CD14-positive monocyte (primary cell): ENCODE measurements around the gene IQCF5. TPM values are rescaled to one million over a fixed set of nuclear protein-coding genes. Genes with fewer than 3 reads are reported as not detected.
A peak's percentile ranks its signal among the peaks of the same experiment; 100 is the strongest.

Experiments used
- DNase-seq, 3 donors: peaks; one replicate each; pipeline ENCODE4 v3.0.0-alpha.2; 2011 to 2022
- H2AFZ ChIP-seq: 2 replicates; pipeline ENCODE4 v1.6.0; 2012; ENCODE audit warnings: mild to moderate bottlenecking, low read depth, low read length, inconsistent platforms; ENCODE audit not compliant: insufficient read depth, poor library complexity, severe bottlenecking
- H3K27ac ChIP-seq, 2 donors: 1 replicate in 1 of 2; 2 replicates in 1 of 2; pipeline ENCODE4 v1.5.1; 2012 to 2013; ENCODE audit warnings: low read length in 2 of 2, control low read depth in 1 of 2, inconsistent platforms in 1 of 2, low read depth in 1 of 2, mild to moderate bottlenecking in 1 of 2
- H3K27me3 ChIP-seq, 2 donors: one replicate each; pipeline versions ENCODE4 v1.6.0 to v1.6.1; 2011 to 2013; ENCODE audit warnings: low read length in 2 of 2; ENCODE audit not compliant: control insufficient read depth in 2 of 2, insufficient read depth in 2 of 2
- H3K36me3 ChIP-seq, 2 donors: replicated peaks in 1 of 2; 1 replicate in 1 of 2; 2 replicates in 1 of 2; pipeline versions ENCODE4 v1.5.1 to v1.6.1; 2012 to 2013; ENCODE audit warnings: low read length in 2 of 2, control low read depth in 1 of 2, inconsistent platforms in 1 of 2, mild to moderate bottlenecking in 1 of 2; ENCODE audit not compliant: insufficient read depth in 2 of 2, control insufficient read depth in 1 of 2
- H3K4me1 ChIP-seq, 2 donors: 1 replicate in 1 of 2; 2 replicates in 1 of 2; pipeline versions ENCODE4 v1.5.1 to v1.6.1; 2012 to 2013; ENCODE audit warnings: low read length in 2 of 2, control low read depth in 1 of 2, inconsistent platforms in 1 of 2, mild to moderate bottlenecking in 1 of 2, moderate library complexity in 1 of 2; ENCODE audit not compliant: insufficient read depth in 2 of 2, control insufficient read depth in 1 of 2
- H3K4me2 ChIP-seq: replicated peaks from 2 replicates; pipeline ENCODE3; 2012; ENCODE audit warnings: low read length, moderate library complexity, mild to moderate bottlenecking; ENCODE audit not compliant: poor library complexity, severe bottlenecking; ENCODE audit errors: extremely low read depth
- H3K4me3 ChIP-seq, 3 experiments: fragments of 200-600 bp in 1 of 3; sonication (generic) in 1 of 3; replicated peaks in 1 of 3; 1 replicate in 2 of 3; 2 replicates in 1 of 3; pipeline ENCODE4 v1.5.1; 2011 to 2013; ENCODE audit warnings: low read length in 3 of 3, mild to moderate bottlenecking in 3 of 3, control low read depth in 2 of 3, low read depth in 2 of 3, inconsistent platforms in 1 of 3, moderate library complexity in 1 of 3
- H3K79me2 ChIP-seq: 2 replicates; pipeline ENCODE4 v1.6.0; 2012; ENCODE audit warnings: mild to moderate bottlenecking, control low read depth, inconsistent platforms, low read length, moderate library complexity; ENCODE audit not compliant: insufficient read depth
- H3K9ac ChIP-seq: 2 replicates; pipeline ENCODE4 v1.6.0; 2017; ENCODE audit warnings: low read length, mild to moderate bottlenecking; ENCODE audit not compliant: insufficient read depth, poor library complexity, severe bottlenecking
- H3K9me3 ChIP-seq, 2 donors: replicated peaks in 1 of 2; 1 replicate in 1 of 2; 2 replicates in 1 of 2; pipeline versions ENCODE4 v1.5.1 to v1.6.1; 2012 to 2013; ENCODE audit warnings: low read length in 2 of 2, control low read depth in 1 of 2; ENCODE audit not compliant: control insufficient read depth in 1 of 2, insufficient read depth in 1 of 2
- H4K20me1 ChIP-seq: 2 replicates; pipeline ENCODE4 v1.6.0; 2012; ENCODE audit warnings: mild to moderate bottlenecking, low read length, control low read depth, moderate library complexity; ENCODE audit not compliant: insufficient read depth
- H3K27ac Mint-ChIP-seq, 7 donors: one replicate each; pipeline ENCODE4 v1.8.0; 2020; ENCODE audit warnings: mild to moderate bottlenecking in 7 of 7, mixed read lengths in 7 of 7, moderate library complexity in 6 of 7, inconsistent platforms in 2 of 7
- H3K27me3 Mint-ChIP-seq, 3 donors: one replicate each; pipeline ENCODE4 v1.8.0; 2021 to 2022; ENCODE audit warnings: low read depth in 3 of 3, mild to moderate bottlenecking in 3 of 3, mixed read lengths in 3 of 3, moderate library complexity in 3 of 3, inconsistent platforms in 1 of 3
- H3K36me3 Mint-ChIP-seq, 2 donors: one replicate each; pipeline ENCODE4 v1.8.0; 2020; ENCODE audit warnings: mixed read lengths in 2 of 2, inconsistent platforms in 1 of 2, mild to moderate bottlenecking in 1 of 2
- H3K4me1 Mint-ChIP-seq: one replicate; pipeline ENCODE4 v1.8.0; 2020; ENCODE audit warnings: mild to moderate bottlenecking, mixed read lengths
- H3K4me3 Mint-ChIP-seq, 2 donors: one replicate each; pipeline ENCODE4 v1.8.0; 2020; ENCODE audit warnings: mild to moderate bottlenecking in 2 of 2, mixed read lengths in 2 of 2, moderate library complexity in 1 of 2
- H3K9me3 Mint-ChIP-seq, 7 donors: one replicate each; pipeline ENCODE4 v1.8.0; 2020 to 2022; ENCODE audit warnings: mixed read lengths in 7 of 7, mild to moderate bottlenecking in 6 of 7, moderate library complexity in 6 of 7, inconsistent platforms in 2 of 7
- CTCF ChIP-seq: fragments of 200-600 bp; IDR thresholded peaks from one replicate; pipeline ENCODE4 v1.8.0; 2022; ENCODE audit warnings: antibody characterized with exemption, mild to moderate bottlenecking
- WGBS: methylation state at CpG from one replicate; pipeline ENCODE4 v1.1.5; 2013; ENCODE audit warnings: missing lambda C conversion rate; ENCODE audit not compliant: insufficient coverage; 5-methylcytosine and 5-hydroxymethylcytosine counted together
- intact Hi-C, 2 donors: fragments of 100-400 bp; cut with micrococcal nuclease; formaldehyde crosslinking; loops; one replicate each; pipeline versions ENCODE4 v1.15.0 to v1.15.1; 2023
- polyA minus RNA-seq: library from RNA; depleted of rRNA, polyadenylated mRNA; stranded (reverse); fragments of >200 nt; gene quantifications from 2 replicates; pipeline ENCODE4 v1.2.3, GENCODE V29; 2012
- polyA plus RNA-seq, 3 donors: library from polyadenylated mRNA; depleted of rRNA in 1 of 3; unstranded in 2 of 3; stranded (reverse) in 1 of 3; fragments of 300-500 nt in 2 of 3; fragments of >200 nt in 1 of 3; fragmentation: Illumina TruSeq in 2 of 3; gene quantifications; 1 replicate in 2 of 3; 2 replicates in 1 of 3; pipeline ENCODE4 v1.2.3, GENCODE V29; 2012 to 2021
- total RNA-seq, 12 experiments: library from RNA in 1 of 12; stranded (reverse) in 1 of 12; fragments of 120-200 nt in 1 of 12; gene quantifications; one replicate each; pipeline ENCODE4 v1.2.4 and lab custom pipeline; 2013 to 2026; ENCODE audit warnings: mixed read lengths in 6 of 12, inconsistent platforms in 1 of 12

The IQCF5 gene
- not detected for total RNA-seq (2013)
- polyA plus RNA-seq (not detected), polyA minus RNA-seq (not detected in 2 replicates), total RNA-seq (lab: John Stamatoyannopoulos, UW) (0 to 0.15 (median 0) reads per million in 11 experiments)

- Histone ChIP-seq H3K27me3 (no peaks in the 10 kb centered on the region), H2AFZ (no peak within 1 kb of the TSS), H3K9ac (no peak within 1 kb of the TSS), H3K79me2 (no peaks in the 10 kb centered on the region), H3K4me3 (no peak within 1 kb of the TSS), H3K27ac (no peak within 1 kb of the TSS), H3K9me3 (no peaks in the 10 kb centered on the region), H4K20me1 (no peaks in the 10 kb centered on the region), H3K4me1 (no peaks in the 10 kb centered on the region), H3K4me2 (no peak within 1 kb of the TSS), H3K36me3 (no peaks in the 10 kb centered on the region)
- 96% methylated on average over 4 of the region's 4 CpGs for WGBS
- H3K9me3 Mint-ChIP-seq: peaks cover 0 to 8% (median 1%) of the 10 kb centered on the region in 7 donors
- H3K36me3 Mint-ChIP-seq: no peaks in the 10 kb centered on the region
- no peaks in the 10 kb centered on the region for H3K4me1 Mint-ChIP-seq
- peaks cover 3 to 26% (median 9%) of the 10 kb centered on the region in 3 donors for H3K27me3 Mint-ChIP-seq
- intact Hi-C loops: no loop called here
- H3K4me3 Mint-ChIP-seq: no peak within 1 kb of the TSS
- TF ChIP-seq CTCF: no peak
- no peak for DNase-seq
- peak within 1 kb of the TSS in 1 of 7 donors; percentile 2 for H3K27ac Mint-ChIP-seq
Observed at GRCh38 chr3:51875501-51875900, at the start of gene IQCF5. Gene IQCF5, minus strand, starts transcription at chr3:51875601. Its CDS starts 70 bp downstream, at chr3:51875531.

GRCh38 chr3:51921081-51921578 is 45.7 kb upstream of the IQCF5 start:
- 93% methylated on average over 5 of the region's 11 CpGs for WGBS
- H3K27me3 ChIP-seq: peaks cover 0 to 7% of the 10 kb centered on the region in 2 donors
- no peaks in the 10 kb centered on the region for H3K4me1 Mint-ChIP-seq
- no peak overlapping the region for H3K4me3 ChIP-seq
- H4K20me1 ChIP-seq: no peaks in the 10 kb centered on the region
- H3K4me1 ChIP-seq: no peaks in the 10 kb centered on the region
- no peak for DNase-seq
- peaks cover 12 to 25% (median 12%) of the 10 kb centered on the region in 3 donors for H3K27me3 Mint-ChIP-seq
- no peak overlapping the region for H3K9ac ChIP-seq
- no peak overlapping the region for H3K4me2 ChIP-seq
- H2AFZ ChIP-seq: no peak overlapping the region
- H3K79me2 ChIP-seq: no peaks in the 10 kb centered on the region
- H3K36me3 Mint-ChIP-seq: no peaks in the 10 kb centered on the region
- H3K9me3 ChIP-seq: no peaks in the 10 kb centered on the region
- no peaks in the 10 kb centered on the region for H3K36me3 ChIP-seq
- no peak for TF ChIP-seq CTCF
- H3K4me3 Mint-ChIP-seq: no peak overlapping the region
- intact Hi-C loops: no loop called here
- H3K27ac ChIP-seq: no peak overlapping the region
- peaks cover 0 to 4% (median 0%) of the 10 kb centered on the region in 7 donors for H3K9me3 Mint-ChIP-seq
- H3K27ac Mint-ChIP-seq: no peak overlapping the region
